Measurements from ENCODE around the gene PCK1. TPM values are rescaled to one million over a fixed set of nuclear protein-coding genes. Genes with fewer than 3 reads are reported as not detected.

PCK1 gene
- total RNA-seq, 2 donors from 2014 or later, result not detected

DNA sequence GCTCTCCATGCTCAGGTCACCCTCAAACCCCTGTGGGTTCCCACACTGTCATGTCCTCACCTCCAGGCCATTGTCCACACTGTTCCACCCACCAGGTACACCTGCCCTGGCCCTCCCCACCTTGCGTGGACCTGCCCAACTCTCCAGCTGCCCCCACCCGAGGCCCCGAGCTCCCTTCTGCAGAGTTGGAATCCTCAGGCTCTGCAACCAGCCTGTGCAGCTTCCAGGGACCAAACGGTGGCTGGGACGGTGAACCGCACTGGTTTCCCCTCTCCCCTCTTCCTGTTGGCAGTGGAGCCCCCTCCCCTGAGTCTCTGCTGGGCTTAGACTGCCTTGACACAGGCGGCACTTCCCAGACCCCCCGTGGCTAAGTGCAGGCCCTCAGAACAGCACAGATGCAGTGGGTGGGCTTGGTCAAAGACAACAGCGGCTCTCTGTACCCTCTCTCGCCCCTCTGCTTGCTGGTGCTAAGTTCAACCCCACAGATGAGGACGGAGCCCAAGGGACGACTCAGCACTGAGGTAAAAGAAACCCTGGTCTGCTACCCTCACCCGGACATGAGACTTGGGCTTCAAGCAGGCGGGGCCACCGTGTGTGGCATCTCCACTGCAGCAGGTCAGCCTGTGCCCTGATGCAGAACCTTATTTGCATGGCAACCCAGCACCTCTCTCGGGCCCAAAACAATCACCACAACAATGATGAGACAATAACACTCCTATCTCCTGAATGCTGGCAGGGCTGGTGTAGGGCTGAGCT lies 48.4 kb downstream of the PCK1 start:
- 81 to 95% methylated on average over 8 to 16 of the region's 16 CpGs for WGBS, 2 experiments (ENCODE audit: insufficient coverage in 1 of 2, insufficient read length in 1 of 2)
- DNase-seq, result no peak
- no peaks in the 10 kb centered on the region for H3K9me3 ChIP-seq (ENCODE audit: control insufficient read depth, low read length)
- no peak overlapping the region for H3K4me3 ChIP-seq (ENCODE audit: low read length)
- Mint-ChIP-seq H3K27me3 (ENCODE audit: insufficient read depth) (peaks cover 7% of the 10 kb centered on the region), H3K27ac (no peak overlapping the region), H3K36me3 (ENCODE audit: low read depth) (no peaks in the 10 kb centered on the region), H3K4me1 (no peaks in the 10 kb centered on the region), H3K9me3 (no peaks in the 10 kb centered on the region), H3K4me3 (no peak overlapping the region)
- no peaks in the 10 kb centered on the region for H3K4me1 ChIP-seq (ENCODE audit: control insufficient read depth, insufficient read depth, low read length)
- no peak for TF ChIP-seq CTCF (conservative IDR thresholded peaks at IDR 0.05)
- no peak overlapping the region for H3K27ac ChIP-seq (ENCODE audit: low read depth, low read length)
- no peak overlapping the region for H3K9ac ChIP-seq (ENCODE audit: extremely low read depth, low read length, poor library complexity, severe bottlenecking)
- H3K27me3 ChIP-seq (ENCODE audit: control insufficient read depth, insufficient read depth, low read length, poor library complexity, severe bottlenecking), result no peaks in the 10 kb centered on the region
- no peaks in the 10 kb centered on the region for H3K36me3 ChIP-seq (ENCODE audit: control insufficient read depth, insufficient read depth, low read length)

- no peak overlapping the region for H3K27ac Mint-ChIP-seq
- H3K9me3 ChIP-seq (ENCODE audit: control insufficient read depth, low read length), result no peaks in the 10 kb centered on the region
- no peak overlapping the region for H3K4me3 ChIP-seq (ENCODE audit: low read length)
- no peaks in the 10 kb centered on the region for H3K36me3 ChIP-seq (ENCODE audit: control insufficient read depth, insufficient read depth, low read length)
- H3K4me1 Mint-ChIP-seq, result no peaks in the 10 kb centered on the region
- no peak overlapping the region for H3K4me3 Mint-ChIP-seq
- H3K27ac ChIP-seq (ENCODE audit: low read depth, low read length), result no peak overlapping the region
- peaks cover 4% of the 10 kb centered on the region for H3K27me3 Mint-ChIP-seq (ENCODE audit: insufficient read depth)
- no peaks in the 10 kb centered on the region for H3K27me3 ChIP-seq (ENCODE audit: control insufficient read depth, insufficient read depth, low read length, poor library complexity, severe bottlenecking)
- H3K9me3 Mint-ChIP-seq, result no peaks in the 10 kb centered on the region
- H3K9ac ChIP-seq (ENCODE audit: extremely low read depth, low read length, poor library complexity, severe bottlenecking), result no peak overlapping the region
- 96 to 100% methylated on average over 4 to 8 of the region's 8 CpGs for WGBS, 2 experiments (ENCODE audit: insufficient coverage in 1 of 2, insufficient read length in 1 of 2)
- no peak for DNase-seq
- no peaks in the 10 kb centered on the region for H3K4me1 ChIP-seq (ENCODE audit: control insufficient read depth, insufficient read depth, low read length)
- no peaks in the 10 kb centered on the region for H3K36me3 Mint-ChIP-seq (ENCODE audit: low read depth)
- peak; percentile 61 for TF ChIP-seq CTCF (conservative IDR thresholded peaks at IDR 0.05)
Observed at GRCh38 chr20:57609842-57610167, 48.9 kb downstream of the PCK1 start.

DNA sequence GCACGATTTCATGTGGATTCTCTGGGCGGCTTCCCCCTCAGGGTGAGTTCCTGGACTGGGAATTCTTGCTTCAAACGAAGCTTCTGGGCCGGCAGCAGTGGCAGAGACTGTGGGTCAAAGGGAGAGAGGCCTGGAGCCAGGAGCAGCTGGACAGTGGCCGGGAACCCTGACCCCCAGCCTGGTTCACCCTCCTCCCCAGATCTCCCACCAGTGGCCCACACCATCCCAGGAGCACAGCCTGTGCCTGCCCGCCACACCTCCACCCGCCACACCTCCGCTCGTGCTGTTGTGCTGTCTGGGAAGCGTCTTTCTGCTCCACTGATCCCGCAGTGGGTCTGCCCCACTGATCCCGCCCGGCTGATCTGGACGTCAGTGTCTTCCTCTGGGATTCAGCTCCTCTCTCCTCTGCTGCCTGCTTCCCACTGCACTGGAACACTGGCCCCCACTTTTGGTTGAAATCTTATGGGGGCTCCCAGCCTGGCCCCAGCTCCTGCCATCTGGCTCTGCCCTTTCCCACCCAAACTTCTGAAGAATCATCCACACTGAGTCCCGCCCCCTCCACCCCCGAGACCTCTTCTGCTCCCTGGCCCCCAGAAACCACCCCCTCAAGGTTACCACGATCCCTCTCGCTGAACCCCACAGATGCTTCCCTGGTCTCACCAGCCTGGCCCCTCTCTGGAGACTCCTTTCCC lies 49.5 kb downstream of the PCK1 start:
- WGBS, 2 experiments (ENCODE audit: insufficient coverage in 1 of 2, insufficient read length in 1 of 2), result 90 to 91% methylated on average over 13 to 18 of the region's 18 CpGs
- no peaks in the 10 kb centered on the region for H3K36me3 Mint-ChIP-seq (ENCODE audit: low read depth)

More for the DNA sequence above, 49.5 kb downstream of the PCK1 start:
- no peak for DNase-seq
- Mint-ChIP-seq H3K27ac (peak overlapping the region; percentile 31), H3K27me3 (ENCODE audit: insufficient read depth) (peaks cover 4% of the 10 kb centered on the region), H3K4me1 (no peaks in the 10 kb centered on the region), H3K9me3 (no peaks in the 10 kb centered on the region), H3K4me3 (no peak overlapping the region)
- Histone ChIP-seq H3K27me3 (ENCODE audit: control insufficient read depth, insufficient read depth, low read length, poor library complexity, severe bottlenecking) (no peaks in the 10 kb centered on the region), H3K9ac (ENCODE audit: extremely low read depth, low read length, poor library complexity, severe bottlenecking) (no peak overlapping the region), H3K27ac (ENCODE audit: low read depth, low read length) (no peak overlapping the region), H3K36me3 (ENCODE audit: control insufficient read depth, insufficient read depth, low read length) (no peaks in the 10 kb centered on the region), H3K4me1 (ENCODE audit: control insufficient read depth, insufficient read depth, low read length) (no peaks in the 10 kb centered on the region), H3K4me3 (ENCODE audit: low read length) (no peak overlapping the region), H3K9me3 (ENCODE audit: control insufficient read depth, low read length) (no peaks in the 10 kb centered on the region)
- TF ChIP-seq CTCF (conservative IDR thresholded peaks at IDR 0.05), result no peak

All from endodermal cell (in vitro differentiated cells).